GM13977 (cell line): ENCODE measurements around the gene IFNG-AS1.

Experiments
- DNase-seq: peaks from one replicate; pipeline ENCODE4 v3.0.0; 2012; ENCODE audit warnings: low spot score
- in situ Hi-C: fragments of 300-500 bp; cut with MboI; formaldehyde crosslinking; loops from one replicate; pipeline ENCODE4 v1.12.0; 2022; ENCODE audit warnings: low sequenced_read_pairs, low pct_unique_long_range_greater_than_20kb, mixed read lengths, inconsistent platforms; ENCODE audit not compliant: unreplicated experiment
- TF ChIP-seq, protein P1 (sequence below): IDR thresholded peaks from 2 replicates; pipeline ENCODE4 v1.5.1; 2012; ENCODE audit warnings: mild to moderate bottlenecking, control low read depth; ENCODE audit not compliant: insufficient read depth; ENCODE audit errors: extremely low read depth, missing control alignments

Gene IFNG-AS1

DNA sequence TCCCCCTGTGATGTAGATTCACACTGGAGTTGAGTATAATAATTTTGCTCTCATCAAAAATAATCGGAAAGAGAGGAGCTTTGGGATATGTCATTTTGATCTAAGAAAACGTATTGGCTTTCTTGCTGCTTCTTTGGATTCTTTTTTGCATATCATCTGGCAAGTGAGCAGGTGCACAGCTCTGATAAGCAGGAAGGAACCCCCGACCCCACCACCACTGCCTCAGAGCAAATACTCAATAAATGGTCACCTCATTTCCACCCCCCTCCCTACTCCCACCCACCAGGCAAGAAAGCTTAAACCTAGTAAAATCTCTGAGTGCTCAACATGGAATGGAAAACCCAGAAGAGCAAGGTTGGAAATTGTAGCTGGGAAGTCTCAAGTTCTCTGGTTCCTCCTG lies 49.4 kb downstream of the IFNG-AS1 start:
- TF ChIP-seq, protein P1, sequence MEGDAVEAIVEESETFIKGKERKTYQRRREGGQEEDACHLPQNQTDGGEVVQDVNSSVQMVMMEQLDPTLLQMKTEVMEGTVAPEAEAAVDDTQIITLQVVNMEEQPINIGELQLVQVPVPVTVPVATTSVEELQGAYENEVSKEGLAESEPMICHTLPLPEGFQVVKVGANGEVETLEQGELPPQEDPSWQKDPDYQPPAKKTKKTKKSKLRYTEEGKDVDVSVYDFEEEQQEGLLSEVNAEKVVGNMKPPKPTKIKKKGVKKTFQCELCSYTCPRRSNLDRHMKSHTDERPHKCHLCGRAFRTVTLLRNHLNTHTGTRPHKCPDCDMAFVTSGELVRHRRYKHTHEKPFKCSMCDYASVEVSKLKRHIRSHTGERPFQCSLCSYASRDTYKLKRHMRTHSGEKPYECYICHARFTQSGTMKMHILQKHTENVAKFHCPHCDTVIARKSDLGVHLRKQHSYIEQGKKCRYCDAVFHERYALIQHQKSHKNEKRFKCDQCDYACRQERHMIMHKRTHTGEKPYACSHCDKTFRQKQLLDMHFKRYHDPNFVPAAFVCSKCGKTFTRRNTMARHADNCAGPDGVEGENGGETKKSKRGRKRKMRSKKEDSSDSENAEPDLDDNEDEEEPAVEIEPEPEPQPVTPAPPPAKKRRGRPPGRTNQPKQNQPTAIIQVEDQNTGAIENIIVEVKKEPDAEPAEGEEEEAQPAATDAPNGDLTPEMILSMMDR: no peak
- DNase-seq: no peak
- in situ Hi-C loops: loop anchor here (25.0 kb wide), 1 partner anchor 274 kb away; no protein-coding TSS in a partner anchor

DNA sequence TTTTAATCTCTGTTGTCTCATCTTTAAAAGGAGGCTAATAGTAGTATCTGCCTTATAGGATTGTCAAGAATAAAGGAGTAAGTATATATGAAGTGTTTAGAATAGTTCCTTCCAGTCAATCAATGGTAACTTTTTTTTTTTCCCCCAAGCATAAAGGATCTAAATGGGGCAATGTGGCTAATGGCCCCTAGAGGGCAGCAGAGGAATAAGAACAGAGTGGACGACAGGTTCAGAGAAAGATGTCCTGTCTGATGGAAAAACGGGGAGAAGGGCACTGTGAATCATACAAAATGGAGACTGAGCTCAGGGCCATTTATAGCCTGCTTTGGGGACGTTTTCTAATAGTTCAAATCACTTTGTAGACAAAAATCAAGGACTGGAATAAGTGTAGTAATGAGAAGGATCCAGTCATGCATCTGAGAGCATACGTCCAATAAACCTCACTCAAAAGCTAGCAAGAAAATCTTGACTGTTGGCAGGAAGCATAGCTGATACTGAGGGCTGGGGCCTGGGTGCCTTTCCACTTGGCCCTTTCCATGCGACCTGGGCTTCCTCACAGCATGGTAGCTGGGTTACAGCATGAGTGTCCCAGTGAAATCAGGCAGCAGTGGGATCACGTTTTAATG lies 51.3 kb downstream of the IFNG-AS1 start:
- in situ Hi-C loops: loop anchor here (25.0 kb wide), 1 partner anchor 272 kb away; no protein-coding TSS in a partner anchor
- TF ChIP-seq, protein P1: peak; percentile 91
- peak; percentile 59 for DNase-seq

DNA sequence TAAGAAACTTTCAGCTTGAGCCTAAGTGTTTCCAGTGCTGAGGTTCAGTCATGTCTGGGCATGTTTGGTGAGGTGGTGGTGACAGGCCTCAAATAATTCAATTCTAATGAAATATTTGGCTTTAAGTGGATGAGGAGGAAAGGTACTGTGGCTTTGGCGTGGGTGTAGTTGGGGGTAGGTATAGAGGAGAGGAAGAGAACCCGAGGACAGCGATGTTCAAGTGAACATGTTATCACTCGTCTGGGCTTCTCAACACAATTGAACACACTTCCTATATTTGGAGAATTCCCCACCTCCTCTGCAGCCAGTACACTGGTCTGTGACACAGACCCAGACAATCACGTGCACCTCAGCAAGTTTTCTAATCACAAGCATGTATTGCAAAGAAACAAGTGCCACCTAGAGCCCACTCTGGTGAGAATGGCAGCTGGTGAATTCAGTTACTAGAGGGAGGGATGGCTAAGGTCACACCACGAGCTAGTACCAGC lies 53.0 kb downstream of the IFNG-AS1 start:
- in situ Hi-C loops: loop anchor here (25.0 kb wide), 1 partner anchor 270 kb away; no protein-coding TSS in a partner anchor
- TF ChIP-seq, protein P1: peak; percentile 31
- peak; percentile 56 for DNase-seq

DNA sequence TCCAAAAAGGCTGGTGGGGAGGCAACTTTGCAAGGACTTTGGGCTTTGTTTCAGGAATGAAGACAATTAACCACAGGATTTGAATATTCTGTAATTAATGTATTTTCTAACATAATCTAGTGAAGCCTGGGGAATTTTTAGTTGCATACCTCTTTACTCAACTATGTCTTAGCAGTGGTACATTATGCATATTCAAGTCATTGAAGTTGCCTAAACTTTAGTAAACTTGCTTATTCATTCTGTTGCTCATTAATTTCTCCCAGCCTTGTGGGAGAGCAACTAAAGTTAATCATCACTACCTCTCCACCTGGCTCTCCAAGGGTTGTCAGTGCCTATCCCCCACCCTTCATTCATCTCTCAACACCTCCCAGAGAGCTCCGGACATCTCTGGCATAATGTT lies 54.2 kb downstream of the IFNG-AS1 start:
- TF ChIP-seq, protein P1: no peak
- in situ Hi-C loops: loop anchor here (25.0 kb wide), 1 partner anchor 269 kb away; no protein-coding TSS in a partner anchor

DNA sequence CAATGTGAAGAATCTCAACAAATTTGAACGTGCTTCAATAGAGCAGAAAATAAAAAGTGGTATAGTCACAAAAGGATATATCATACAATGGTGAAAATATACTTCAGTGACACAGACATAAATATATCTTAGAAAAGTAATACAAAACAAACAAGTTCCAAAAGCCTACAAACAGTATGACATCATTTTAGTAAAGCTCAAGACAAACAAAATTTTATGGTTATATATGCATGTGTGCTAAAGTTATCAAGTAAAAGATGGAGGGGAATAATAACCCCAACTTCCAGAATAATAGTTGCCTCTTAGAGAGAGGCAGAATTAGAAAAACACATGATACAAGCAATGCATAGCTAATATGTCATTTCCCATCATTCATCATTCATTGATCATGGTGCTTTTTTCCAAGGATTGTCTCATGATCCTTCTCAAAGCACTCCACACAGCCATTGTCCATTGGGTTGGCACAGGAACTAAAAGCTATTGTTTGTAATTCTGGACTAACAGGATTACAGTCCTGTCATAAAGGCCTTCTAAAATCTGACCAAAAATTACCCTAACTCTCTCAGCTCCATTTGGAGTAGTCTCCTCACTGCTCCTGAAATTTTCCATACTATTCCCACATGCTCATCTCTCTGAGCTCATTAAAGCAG lies 59.5 kb downstream of the IFNG-AS1 start:
- TF ChIP-seq, protein P1: no peak
- in situ Hi-C loops: loop anchor here (25.0 kb wide), 1 partner anchor 264 kb away; no protein-coding TSS in a partner anchor
- DNase-seq: no peak

More for the DNA sequence above, 54.2 kb downstream of the IFNG-AS1 start:
- DNase-seq: no peak

DNA sequence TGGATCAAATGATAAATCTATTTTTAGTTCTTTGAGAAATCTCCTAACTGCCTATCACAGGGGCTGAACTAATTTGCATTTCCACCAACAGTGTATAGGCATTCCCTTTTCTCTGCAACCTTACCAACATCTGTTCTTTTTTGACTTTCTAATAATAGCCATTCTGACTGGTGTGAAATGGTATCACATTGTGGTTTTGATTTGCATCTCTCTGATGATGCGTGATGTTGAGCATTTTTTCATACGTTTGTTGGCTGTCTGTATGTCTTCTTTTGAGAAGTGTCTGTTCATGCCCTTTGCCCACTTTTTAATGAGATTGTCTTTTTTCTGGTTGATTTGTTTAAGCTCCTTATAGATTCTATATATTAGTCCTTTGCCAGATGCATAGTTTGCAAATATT lies 67.1 kb downstream of the IFNG-AS1 start:
- TF ChIP-seq, protein P1: no peak
- in situ Hi-C loops: no loop called here
- no peak for DNase-seq
